ENCODE measurements around the gene ZDHHC16. TPM values are rescaled to one million over a fixed set of nuclear protein-coding genes. Genes with fewer than 3 reads are reported as not detected.
A peak's percentile ranks its signal among the peaks of the same experiment; 100 is the strongest.

ZDHHC16 gene
- total RNA-seq, 1 experiment from 2014 or later = 43.5 TPM

DNA sequence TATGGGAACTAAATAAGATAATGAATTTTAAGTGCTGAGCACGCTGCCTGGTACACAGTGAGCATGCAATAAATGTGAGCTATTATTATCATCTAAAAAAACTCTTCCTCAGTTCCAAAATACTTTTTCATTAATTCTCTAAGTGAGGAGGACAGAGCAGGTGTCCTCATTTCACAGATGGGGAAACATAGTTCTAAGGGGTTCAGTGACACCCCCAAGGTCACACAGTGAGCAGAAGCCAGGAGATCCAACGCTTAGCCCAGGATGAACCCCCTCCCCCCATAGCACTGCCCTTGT lies 38.1 kb upstream of the ZDHHC16 start:
- Mint-ChIP-seq H3K4me3 (ENCODE audit: unreplicated experiment) (no peak overlapping the region), H3K4me1 (ENCODE audit: low read depth, unreplicated experiment) (peaks cover 3% of the 10 kb centered on the region), H3K27me3 (ENCODE audit: insufficient read depth, unreplicated experiment) (no peaks in the 10 kb centered on the region), H3K27ac (ENCODE audit: unreplicated experiment) (peak overlapping the region; percentile 35), H3K36me3 (ENCODE audit: insufficient read depth, unreplicated experiment) (peaks cover 10% of the 10 kb centered on the region), H3K9me3 (ENCODE audit: unreplicated experiment) (no peaks in the 10 kb centered on the region)
- no peak for DNase-seq
- no TSS peak for BruUV-seq (replicated peaks)
- Histone ChIP-seq H3K36me3 (ENCODE audit: control insufficient read depth, insufficient read depth, low read length) (no peaks in the 10 kb centered on the region), H3K27me3 (replicated peaks; ENCODE audit: control insufficient read depth, insufficient read depth, low read length) (no peaks in the 10 kb centered on the region), H3K4me3 (ENCODE audit: low read depth, low read length) (no peak overlapping the region), H3K9me3 (no peaks in the 10 kb centered on the region), H3K4me1 (peaks cover 10% of the 10 kb centered on the region)
- TF ChIP-seq, protein P1, sequence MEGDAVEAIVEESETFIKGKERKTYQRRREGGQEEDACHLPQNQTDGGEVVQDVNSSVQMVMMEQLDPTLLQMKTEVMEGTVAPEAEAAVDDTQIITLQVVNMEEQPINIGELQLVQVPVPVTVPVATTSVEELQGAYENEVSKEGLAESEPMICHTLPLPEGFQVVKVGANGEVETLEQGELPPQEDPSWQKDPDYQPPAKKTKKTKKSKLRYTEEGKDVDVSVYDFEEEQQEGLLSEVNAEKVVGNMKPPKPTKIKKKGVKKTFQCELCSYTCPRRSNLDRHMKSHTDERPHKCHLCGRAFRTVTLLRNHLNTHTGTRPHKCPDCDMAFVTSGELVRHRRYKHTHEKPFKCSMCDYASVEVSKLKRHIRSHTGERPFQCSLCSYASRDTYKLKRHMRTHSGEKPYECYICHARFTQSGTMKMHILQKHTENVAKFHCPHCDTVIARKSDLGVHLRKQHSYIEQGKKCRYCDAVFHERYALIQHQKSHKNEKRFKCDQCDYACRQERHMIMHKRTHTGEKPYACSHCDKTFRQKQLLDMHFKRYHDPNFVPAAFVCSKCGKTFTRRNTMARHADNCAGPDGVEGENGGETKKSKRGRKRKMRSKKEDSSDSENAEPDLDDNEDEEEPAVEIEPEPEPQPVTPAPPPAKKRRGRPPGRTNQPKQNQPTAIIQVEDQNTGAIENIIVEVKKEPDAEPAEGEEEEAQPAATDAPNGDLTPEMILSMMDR (IDR thresholded peaks at IDR 0.05; ENCODE audit: insufficient read depth in 1 of 2, low read depth in 1 of 2, low read length in 1 of 2, severe bottlenecking in 1 of 2, unreplicated experiment in 1 of 2) = no peak
- intact Hi-C loops (cut with micrococcal nuclease; ENCODE audit: unreplicated experiment) = loop anchor here (1.0 to 10.0 kb wide), 5 partner anchors 18 to 327 kb away; partner anchors contain the start of genes EXOSC1, PGAM1, ZDHHC16 and ZFYVE27
- POLR2A ChIA-PET = interaction anchor here (0.5 kb wide), 1 partner anchor 11 kb away, joined by 8 read pairs; no protein-coding TSS in a partner anchor
- CTCF ChIA-PET = no interaction called here

DNA sequence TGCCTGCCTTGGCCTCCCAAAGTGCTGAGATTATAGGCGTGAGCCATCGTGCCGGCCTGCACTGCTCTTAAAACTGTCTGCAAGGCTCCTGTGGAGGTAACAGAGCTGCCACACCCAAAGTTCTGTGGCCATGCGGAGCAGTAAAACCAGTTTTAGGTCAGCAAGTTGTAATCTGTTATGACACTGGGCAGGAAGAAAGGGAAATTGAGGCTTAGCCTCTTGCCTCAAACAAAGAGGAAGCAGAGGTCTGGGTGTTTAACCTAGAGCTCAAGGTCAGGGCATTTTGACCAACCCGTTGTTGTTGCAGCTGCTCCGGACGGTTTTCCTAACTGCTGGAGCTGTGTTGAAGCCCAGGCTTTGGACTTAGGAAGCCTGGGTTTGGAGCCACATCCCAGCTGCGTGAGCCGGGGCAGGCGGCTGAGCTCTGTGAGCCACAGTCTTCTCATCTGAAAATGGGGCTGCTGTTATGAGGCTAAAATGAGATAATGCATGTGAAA lies 37.4 kb upstream of the ZDHHC16 start:
- H3K4me3 ChIP-seq (ENCODE audit: low read depth, low read length) = no peak overlapping the region
- no peaks in the 10 kb centered on the region for H3K9me3 ChIP-seq
- Mint-ChIP-seq H3K36me3 (ENCODE audit: insufficient read depth, unreplicated experiment) (peaks cover 10% of the 10 kb centered on the region), H3K9me3 (ENCODE audit: unreplicated experiment) (no peaks in the 10 kb centered on the region), H3K4me1 (ENCODE audit: low read depth, unreplicated experiment) (peaks cover 6% of the 10 kb centered on the region), H3K27ac (ENCODE audit: unreplicated experiment) (peak overlapping the region; percentile 48), H3K27me3 (ENCODE audit: insufficient read depth, unreplicated experiment) (no peaks in the 10 kb centered on the region), H3K4me3 (ENCODE audit: unreplicated experiment) (no peak overlapping the region)
- H3K4me1 ChIP-seq = peaks cover 10% of the 10 kb centered on the region
- no TSS peak for BruUV-seq (replicated peaks)
- ChIA-PET POLR2A (no interaction called here), CTCF (interaction anchor here (0.7 kb wide), 2 partner anchors 17 to 29 kb away, joined by 3 to 8 read pairs; no protein-coding TSS in a partner anchor)
- DNase-seq = no peak
- TF ChIP-seq, protein P1 (IDR thresholded peaks at IDR 0.05; ENCODE audit: insufficient read depth in 1 of 2, low read depth in 1 of 2, low read length in 1 of 2, severe bottlenecking in 1 of 2, unreplicated experiment in 1 of 2) = no peak
- no peaks in the 10 kb centered on the region for H3K36me3 ChIP-seq (ENCODE audit: control insufficient read depth, insufficient read depth, low read length)
- intact Hi-C loops (cut with micrococcal nuclease; ENCODE audit: unreplicated experiment) = loop anchor here (10.0 kb wide), 1 partner anchor 326 kb away; the partner anchor contains the start of gene ZFYVE27
- no peaks in the 10 kb centered on the region for H3K27me3 ChIP-seq (replicated peaks; ENCODE audit: control insufficient read depth, insufficient read depth, low read length)

DNA sequence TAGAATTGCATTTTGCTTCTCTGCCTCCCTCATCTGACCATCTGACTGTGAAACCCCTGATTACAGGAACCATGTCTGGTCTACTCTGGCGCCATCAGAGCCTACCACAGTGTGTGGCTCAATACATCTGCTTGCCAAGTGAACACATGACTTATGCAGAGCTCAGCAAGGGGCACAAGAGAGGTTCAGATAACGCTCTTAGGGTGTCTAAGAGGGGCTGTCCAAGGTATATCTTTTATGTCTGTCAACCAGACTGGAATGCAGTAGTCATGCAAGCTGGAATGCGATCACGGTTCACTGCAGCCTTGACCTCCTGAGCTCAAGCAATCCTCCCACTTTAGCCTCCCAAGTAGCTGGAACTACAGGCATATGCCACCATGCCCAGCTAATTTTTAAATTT lies 34.6 kb upstream of the ZDHHC16 start:
- no peak overlapping the region for H3K4me3 Mint-ChIP-seq (ENCODE audit: unreplicated experiment)
- H3K4me1 Mint-ChIP-seq (ENCODE audit: low read depth, unreplicated experiment) = peaks cover 7% of the 10 kb centered on the region
- Histone ChIP-seq H3K27me3 (replicated peaks; ENCODE audit: control insufficient read depth, insufficient read depth, low read length) (no peaks in the 10 kb centered on the region), H3K4me1 (peaks cover 10% of the 10 kb centered on the region), H3K9me3 (no peaks in the 10 kb centered on the region), H3K4me3 (ENCODE audit: low read depth, low read length) (no peak overlapping the region), H3K36me3 (ENCODE audit: control insufficient read depth, insufficient read depth, low read length) (no peaks in the 10 kb centered on the region)
- ChIA-PET CTCF (interaction anchor here (1.1 kb wide), 1 partner anchor 10 kb away, joined by 6 read pairs; the partner anchor contains the start of gene RRP12), POLR2A (no interaction called here)
- peaks cover 10% of the 10 kb centered on the region for H3K36me3 Mint-ChIP-seq (ENCODE audit: insufficient read depth, unreplicated experiment)
- intact Hi-C loops (cut with micrococcal nuclease; ENCODE audit: unreplicated experiment) = no loop called here
- no TSS peak for BruUV-seq (replicated peaks)
- DNase-seq = peak; percentile 41 to 58
- no peaks in the 10 kb centered on the region for H3K27me3 Mint-ChIP-seq (ENCODE audit: insufficient read depth, unreplicated experiment)
- H3K27ac Mint-ChIP-seq (ENCODE audit: unreplicated experiment) = no peak overlapping the region
- TF ChIP-seq, protein P1 (IDR thresholded peaks at IDR 0.05; ENCODE audit: insufficient read depth in 1 of 2, low read depth in 1 of 2, low read length in 1 of 2, severe bottlenecking in 1 of 2, unreplicated experiment in 1 of 2) = no peak
- no peaks in the 10 kb centered on the region for H3K9me3 Mint-ChIP-seq (ENCODE audit: unreplicated experiment)

Measured in Caco-2 (cell line).